GM19023 (cell line): ENCODE results near the gene SLC35C1.

Source experiments
- ATAC-seq: cut with Tn5 transposase; IDR thresholded peaks from one replicate; pipeline ENCODE4 v1.9.1; 2021; ENCODE audit warnings: mild to moderate bottlenecking, moderate library complexity; ENCODE audit not compliant: unreplicated experiment

The SLC35C1 gene

GRCh38 chr11:45843158-45843924 lies 38.4 kb downstream of the SLC35C1 start:
- ATAC-seq = no peak

- ATAC-seq = no peak
Observed at GRCh38 chr11:45844822-45845578, 40.1 kb downstream of the SLC35C1 start.

- ATAC-seq = no peak
Observed at GRCh38 chr11:45846174-45846675, 41.3 kb downstream of the SLC35C1 start.

- peak; percentile 89 for ATAC-seq
Observed at GRCh38 chr11:45846974-45847910, 42.3 kb downstream of the SLC35C1 start, which contains the start of gene CRY2. TSS of gene CRY2 (plus strand) at chr11:45847475. CDS start at chr11:45847491, 16 bp downstream.

- ATAC-seq = peak; percentile 21
Observed at GRCh38 chr11:45847911-45848316, 43.0 kb downstream of the SLC35C1 start.

- ATAC-seq = no peak
Observed at GRCh38 chr11:45848654-45849081, 43.7 kb downstream of the SLC35C1 start.

- ATAC-seq = no peak
Observed at GRCh38 chr11:45850446-45850845, 45.5 kb downstream of the SLC35C1 start.

- no peak for ATAC-seq
Observed at GRCh38 chr11:45851228-45851627, 46.3 kb downstream of the SLC35C1 start.

- ATAC-seq = no peak
Observed at GRCh38 chr11:45852018-45852711, 47.2 kb downstream of the SLC35C1 start.

- no peak for ATAC-seq
Observed at GRCh38 chr11:45852712-45853101, 47.8 kb downstream of the SLC35C1 start.

GRCh38 chr11:45853332-45854219 lies 48.6 kb downstream of the SLC35C1 start:
- ATAC-seq = no peak

GRCh38 chr11:45855308-45855707 lies 50.4 kb downstream of the SLC35C1 start:
- no peak for ATAC-seq

GRCh38 chr11:45856044-45856468 lies 51.1 kb downstream of the SLC35C1 start:
- no peak for ATAC-seq

GRCh38 chr11:45857961-45858474 lies 53.1 kb downstream of the SLC35C1 start:
- no peak for ATAC-seq

- ATAC-seq = no peak
Observed at GRCh38 chr11:45858751-45859398, 53.9 kb downstream of the SLC35C1 start.

GRCh38 chr11:45859661-45860140 lies 54.8 kb downstream of the SLC35C1 start:
- ATAC-seq = no peak

GRCh38 chr11:45860348-45860747 lies 55.4 kb downstream of the SLC35C1 start:
- ATAC-seq = no peak
